Tibial nerve (tissue), 4 donors: Measurements from ENCODE around the gene BAIAP3.

ENCODE experiments used
- CTCF ChIP-seq, 5 experiments: fragments of 200-600 bp in 3 of 5; fragments of 450-650 bp in 2 of 5; sonication (generic) in 3 of 5; IDR thresholded peaks; one replicate each; pipeline ENCODE4 v1.5.1; 2016 to 2019; ENCODE audit warnings: antibody characterized with exemption in 5 of 5, mild to moderate bottlenecking in 3 of 5, moderate library complexity in 2 of 5
- EP300 ChIP-seq, 2 donors: sonication (generic); formaldehyde crosslinking; IDR thresholded peaks; one replicate each; pipeline ENCODE4 v1.6.1; 2017; ENCODE audit warnings: antibody characterized with exemption in 2 of 2, mild to moderate bottlenecking in 1 of 2
- POLR2A ChIP-seq, 2 donors: fragments of 450-650 bp; IDR thresholded peaks; one replicate each; pipeline ENCODE4 v1.6.1; 2017; ENCODE audit warnings: antibody characterized with exemption in 2 of 2, mild to moderate bottlenecking in 2 of 2, moderate library complexity in 2 of 2

GRCh38 chr16:1334739-1335138, 1.3 kb downstream of the BAIAP3 start:
- no peak for TF ChIP-seq POLR2A (IDR thresholded peaks at IDR 0.05)
- no peak for TF ChIP-seq CTCF (IDR thresholded peaks at IDR 0.05)
- TF ChIP-seq EP300 (IDR thresholded peaks at IDR 0.05), result no peak
